PC-3 (cell line): ENCODE results near the gene LBP.

Experiments
- EZH2 ChIP-seq: fragments of 300-600 bp; sonication (generic); IDR thresholded peaks from one replicate; pipeline ENCODE4 v1.6.1; 2017; ENCODE audit warnings: antibody characterized with exemption, mild to moderate bottlenecking, low read length; ENCODE audit not compliant: unreplicated experiment
- TF ChIP-seq, protein P1 (sequence below): fragments of 300-600 bp; sonication (generic); conservative IDR thresholded peaks from 2 replicates; pipeline ENCODE4 v1.5.1; 2017; ENCODE audit warnings: antibody characterized with exemption, low read depth, mild to moderate bottlenecking, low read length

GRCh38 chr20:38395165-38395564 lies 48.9 kb downstream of the LBP start:
- TF ChIP-seq, protein P1, sequence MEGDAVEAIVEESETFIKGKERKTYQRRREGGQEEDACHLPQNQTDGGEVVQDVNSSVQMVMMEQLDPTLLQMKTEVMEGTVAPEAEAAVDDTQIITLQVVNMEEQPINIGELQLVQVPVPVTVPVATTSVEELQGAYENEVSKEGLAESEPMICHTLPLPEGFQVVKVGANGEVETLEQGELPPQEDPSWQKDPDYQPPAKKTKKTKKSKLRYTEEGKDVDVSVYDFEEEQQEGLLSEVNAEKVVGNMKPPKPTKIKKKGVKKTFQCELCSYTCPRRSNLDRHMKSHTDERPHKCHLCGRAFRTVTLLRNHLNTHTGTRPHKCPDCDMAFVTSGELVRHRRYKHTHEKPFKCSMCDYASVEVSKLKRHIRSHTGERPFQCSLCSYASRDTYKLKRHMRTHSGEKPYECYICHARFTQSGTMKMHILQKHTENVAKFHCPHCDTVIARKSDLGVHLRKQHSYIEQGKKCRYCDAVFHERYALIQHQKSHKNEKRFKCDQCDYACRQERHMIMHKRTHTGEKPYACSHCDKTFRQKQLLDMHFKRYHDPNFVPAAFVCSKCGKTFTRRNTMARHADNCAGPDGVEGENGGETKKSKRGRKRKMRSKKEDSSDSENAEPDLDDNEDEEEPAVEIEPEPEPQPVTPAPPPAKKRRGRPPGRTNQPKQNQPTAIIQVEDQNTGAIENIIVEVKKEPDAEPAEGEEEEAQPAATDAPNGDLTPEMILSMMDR, result no peak
- no peak for TF ChIP-seq EZH2
